ENCODE results near the gene OR7C2. TPM values are rescaled to one million over a fixed set of nuclear protein-coding genes. Genes with fewer than 3 reads are reported as not detected.

The OR7C2 gene
- total and polyA plus RNA-seq, 2 experiments from 2014 or later = not detected

DNA sequence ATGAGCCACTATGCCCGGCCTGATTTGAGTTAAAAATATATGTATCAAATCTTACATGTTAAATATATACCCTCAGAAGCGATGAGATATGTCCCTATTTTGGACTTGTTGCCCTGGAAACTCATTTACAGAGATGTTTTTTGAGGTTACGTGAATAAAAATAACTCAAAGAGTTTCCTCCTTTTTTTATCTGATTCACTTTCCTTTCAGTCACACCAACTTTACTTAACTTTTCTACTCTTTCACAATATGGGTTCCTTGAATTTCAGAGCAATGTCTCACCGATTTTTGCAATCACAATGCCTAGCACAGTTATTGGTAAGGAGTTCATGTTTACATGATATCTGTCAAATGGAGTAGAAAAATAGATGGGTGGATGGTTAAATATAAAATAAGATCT is 2.3 kb downstream of the OR7C2 start:
- Histone ChIP-seq H3K4me3 (no peak overlapping the region), H2AFZ (no peak overlapping the region), H3K36me3 (ENCODE audit: insufficient read depth) (no peaks in the 10 kb centered on the region), H3K4me1 (ENCODE audit: insufficient read depth) (no peaks in the 10 kb centered on the region), H3K27me3 (ENCODE audit: insufficient read depth) (no peaks in the 10 kb centered on the region), H3K27ac (ENCODE audit: low read depth) (no peak overlapping the region), H4K20me1 (replicated peaks; ENCODE audit: insufficient read depth) (no peaks in the 10 kb centered on the region), H3K9me2 (ENCODE audit: insufficient read depth) (no peaks in the 10 kb centered on the region), H3F3A (replicated peaks; ENCODE audit: low read depth) (no peaks in the 10 kb centered on the region), H3K4me2 (no peak overlapping the region), H3K79me2 (replicated peaks; ENCODE audit: insufficient read depth) (no peaks in the 10 kb centered on the region)
- DNase-seq (ENCODE audit: low spot score) (no peak), ATAC-seq (no peak)
- Mint-ChIP-seq H3K4me1 (no peaks in the 10 kb centered on the region), H3K27ac (no peak overlapping the region), H3K4me3 (no peak overlapping the region), H3K9me3 (peaks cover 88% of the 10 kb centered on the region), H3K27me3 (ENCODE audit: insufficient read depth, low read depth, poor library complexity) (no peaks in the 10 kb centered on the region), H3K36me3 (ENCODE audit: low read depth) (peaks cover 29% of the 10 kb centered on the region; the same call in 1 of the 3 replicates)
- TF ChIP-seq POLR2AphosphoS5 (IDR thresholded peaks at IDR 0.05; ENCODE audit: low read depth) (no peak), ZNF114 (CRISPR knock-in tag; IDR thresholded peaks at IDR 0.05) (no peak), CREB1 (CRISPR knock-in tag; IDR thresholded peaks at IDR 0.05; ENCODE audit: low read depth) (no peak), EZH2phosphoT487 (IDR thresholded peaks at IDR 0.05; ENCODE audit: unreplicated experiment) (no peak), JUNB (IDR thresholded peaks at IDR 0.05; ENCODE audit: unreplicated experiment) (no peak), ZNF331 (CRISPR knock-in tag; IDR thresholded peaks at IDR 0.05; ENCODE audit: low read depth) (no peak), NANOG (IDR thresholded peaks at IDR 0.05; ENCODE audit: borderline replicate concordance) (no peak), STAT1 (IDR thresholded peaks at IDR 0.05; ENCODE audit: unreplicated experiment) (no peak), EZH2 (IDR thresholded peaks at IDR 0.05; ENCODE audit: low read depth, unreplicated experiment) (no peak)
- TF ChIP-seq, protein P1, sequence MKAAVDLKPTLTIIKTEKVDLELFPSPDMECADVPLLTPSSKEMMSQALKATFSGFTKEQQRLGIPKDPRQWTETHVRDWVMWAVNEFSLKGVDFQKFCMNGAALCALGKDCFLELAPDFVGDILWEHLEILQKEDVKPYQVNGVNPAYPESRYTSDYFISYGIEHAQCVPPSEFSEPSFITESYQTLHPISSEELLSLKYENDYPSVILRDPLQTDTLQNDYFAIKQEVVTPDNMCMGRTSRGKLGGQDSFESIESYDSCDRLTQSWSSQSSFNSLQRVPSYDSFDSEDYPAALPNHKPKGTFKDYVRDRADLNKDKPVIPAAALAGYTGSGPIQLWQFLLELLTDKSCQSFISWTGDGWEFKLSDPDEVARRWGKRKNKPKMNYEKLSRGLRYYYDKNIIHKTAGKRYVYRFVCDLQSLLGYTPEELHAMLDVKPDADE (IDR thresholded peaks at IDR 0.05) = no peak
- TF ChIP-seq, protein P2, sequence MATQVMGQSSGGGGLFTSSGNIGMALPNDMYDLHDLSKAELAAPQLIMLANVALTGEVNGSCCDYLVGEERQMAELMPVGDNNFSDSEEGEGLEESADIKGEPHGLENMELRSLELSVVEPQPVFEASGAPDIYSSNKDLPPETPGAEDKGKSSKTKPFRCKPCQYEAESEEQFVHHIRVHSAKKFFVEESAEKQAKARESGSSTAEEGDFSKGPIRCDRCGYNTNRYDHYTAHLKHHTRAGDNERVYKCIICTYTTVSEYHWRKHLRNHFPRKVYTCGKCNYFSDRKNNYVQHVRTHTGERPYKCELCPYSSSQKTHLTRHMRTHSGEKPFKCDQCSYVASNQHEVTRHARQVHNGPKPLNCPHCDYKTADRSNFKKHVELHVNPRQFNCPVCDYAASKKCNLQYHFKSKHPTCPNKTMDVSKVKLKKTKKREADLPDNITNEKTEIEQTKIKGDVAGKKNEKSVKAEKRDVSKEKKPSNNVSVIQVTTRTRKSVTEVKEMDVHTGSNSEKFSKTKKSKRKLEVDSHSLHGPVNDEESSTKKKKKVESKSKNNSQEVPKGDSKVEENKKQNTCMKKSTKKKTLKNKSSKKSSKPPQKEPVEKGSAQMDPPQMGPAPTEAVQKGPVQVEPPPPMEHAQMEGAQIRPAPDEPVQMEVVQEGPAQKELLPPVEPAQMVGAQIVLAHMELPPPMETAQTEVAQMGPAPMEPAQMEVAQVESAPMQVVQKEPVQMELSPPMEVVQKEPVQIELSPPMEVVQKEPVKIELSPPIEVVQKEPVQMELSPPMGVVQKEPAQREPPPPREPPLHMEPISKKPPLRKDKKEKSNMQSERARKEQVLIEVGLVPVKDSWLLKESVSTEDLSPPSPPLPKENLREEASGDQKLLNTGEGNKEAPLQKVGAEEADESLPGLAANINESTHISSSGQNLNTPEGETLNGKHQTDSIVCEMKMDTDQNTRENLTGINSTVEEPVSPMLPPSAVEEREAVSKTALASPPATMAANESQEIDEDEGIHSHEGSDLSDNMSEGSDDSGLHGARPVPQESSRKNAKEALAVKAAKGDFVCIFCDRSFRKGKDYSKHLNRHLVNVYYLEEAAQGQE (IDR thresholded peaks at IDR 0.05; ENCODE audit: unreplicated experiment) = no peak
- TF ChIP-seq, protein P3, sequence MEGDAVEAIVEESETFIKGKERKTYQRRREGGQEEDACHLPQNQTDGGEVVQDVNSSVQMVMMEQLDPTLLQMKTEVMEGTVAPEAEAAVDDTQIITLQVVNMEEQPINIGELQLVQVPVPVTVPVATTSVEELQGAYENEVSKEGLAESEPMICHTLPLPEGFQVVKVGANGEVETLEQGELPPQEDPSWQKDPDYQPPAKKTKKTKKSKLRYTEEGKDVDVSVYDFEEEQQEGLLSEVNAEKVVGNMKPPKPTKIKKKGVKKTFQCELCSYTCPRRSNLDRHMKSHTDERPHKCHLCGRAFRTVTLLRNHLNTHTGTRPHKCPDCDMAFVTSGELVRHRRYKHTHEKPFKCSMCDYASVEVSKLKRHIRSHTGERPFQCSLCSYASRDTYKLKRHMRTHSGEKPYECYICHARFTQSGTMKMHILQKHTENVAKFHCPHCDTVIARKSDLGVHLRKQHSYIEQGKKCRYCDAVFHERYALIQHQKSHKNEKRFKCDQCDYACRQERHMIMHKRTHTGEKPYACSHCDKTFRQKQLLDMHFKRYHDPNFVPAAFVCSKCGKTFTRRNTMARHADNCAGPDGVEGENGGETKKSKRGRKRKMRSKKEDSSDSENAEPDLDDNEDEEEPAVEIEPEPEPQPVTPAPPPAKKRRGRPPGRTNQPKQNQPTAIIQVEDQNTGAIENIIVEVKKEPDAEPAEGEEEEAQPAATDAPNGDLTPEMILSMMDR (conservative IDR thresholded peaks at IDR 0.05; ENCODE audit: low read depth in 2 of 2) = no peak
- TF ChIP-seq, protein P4, sequence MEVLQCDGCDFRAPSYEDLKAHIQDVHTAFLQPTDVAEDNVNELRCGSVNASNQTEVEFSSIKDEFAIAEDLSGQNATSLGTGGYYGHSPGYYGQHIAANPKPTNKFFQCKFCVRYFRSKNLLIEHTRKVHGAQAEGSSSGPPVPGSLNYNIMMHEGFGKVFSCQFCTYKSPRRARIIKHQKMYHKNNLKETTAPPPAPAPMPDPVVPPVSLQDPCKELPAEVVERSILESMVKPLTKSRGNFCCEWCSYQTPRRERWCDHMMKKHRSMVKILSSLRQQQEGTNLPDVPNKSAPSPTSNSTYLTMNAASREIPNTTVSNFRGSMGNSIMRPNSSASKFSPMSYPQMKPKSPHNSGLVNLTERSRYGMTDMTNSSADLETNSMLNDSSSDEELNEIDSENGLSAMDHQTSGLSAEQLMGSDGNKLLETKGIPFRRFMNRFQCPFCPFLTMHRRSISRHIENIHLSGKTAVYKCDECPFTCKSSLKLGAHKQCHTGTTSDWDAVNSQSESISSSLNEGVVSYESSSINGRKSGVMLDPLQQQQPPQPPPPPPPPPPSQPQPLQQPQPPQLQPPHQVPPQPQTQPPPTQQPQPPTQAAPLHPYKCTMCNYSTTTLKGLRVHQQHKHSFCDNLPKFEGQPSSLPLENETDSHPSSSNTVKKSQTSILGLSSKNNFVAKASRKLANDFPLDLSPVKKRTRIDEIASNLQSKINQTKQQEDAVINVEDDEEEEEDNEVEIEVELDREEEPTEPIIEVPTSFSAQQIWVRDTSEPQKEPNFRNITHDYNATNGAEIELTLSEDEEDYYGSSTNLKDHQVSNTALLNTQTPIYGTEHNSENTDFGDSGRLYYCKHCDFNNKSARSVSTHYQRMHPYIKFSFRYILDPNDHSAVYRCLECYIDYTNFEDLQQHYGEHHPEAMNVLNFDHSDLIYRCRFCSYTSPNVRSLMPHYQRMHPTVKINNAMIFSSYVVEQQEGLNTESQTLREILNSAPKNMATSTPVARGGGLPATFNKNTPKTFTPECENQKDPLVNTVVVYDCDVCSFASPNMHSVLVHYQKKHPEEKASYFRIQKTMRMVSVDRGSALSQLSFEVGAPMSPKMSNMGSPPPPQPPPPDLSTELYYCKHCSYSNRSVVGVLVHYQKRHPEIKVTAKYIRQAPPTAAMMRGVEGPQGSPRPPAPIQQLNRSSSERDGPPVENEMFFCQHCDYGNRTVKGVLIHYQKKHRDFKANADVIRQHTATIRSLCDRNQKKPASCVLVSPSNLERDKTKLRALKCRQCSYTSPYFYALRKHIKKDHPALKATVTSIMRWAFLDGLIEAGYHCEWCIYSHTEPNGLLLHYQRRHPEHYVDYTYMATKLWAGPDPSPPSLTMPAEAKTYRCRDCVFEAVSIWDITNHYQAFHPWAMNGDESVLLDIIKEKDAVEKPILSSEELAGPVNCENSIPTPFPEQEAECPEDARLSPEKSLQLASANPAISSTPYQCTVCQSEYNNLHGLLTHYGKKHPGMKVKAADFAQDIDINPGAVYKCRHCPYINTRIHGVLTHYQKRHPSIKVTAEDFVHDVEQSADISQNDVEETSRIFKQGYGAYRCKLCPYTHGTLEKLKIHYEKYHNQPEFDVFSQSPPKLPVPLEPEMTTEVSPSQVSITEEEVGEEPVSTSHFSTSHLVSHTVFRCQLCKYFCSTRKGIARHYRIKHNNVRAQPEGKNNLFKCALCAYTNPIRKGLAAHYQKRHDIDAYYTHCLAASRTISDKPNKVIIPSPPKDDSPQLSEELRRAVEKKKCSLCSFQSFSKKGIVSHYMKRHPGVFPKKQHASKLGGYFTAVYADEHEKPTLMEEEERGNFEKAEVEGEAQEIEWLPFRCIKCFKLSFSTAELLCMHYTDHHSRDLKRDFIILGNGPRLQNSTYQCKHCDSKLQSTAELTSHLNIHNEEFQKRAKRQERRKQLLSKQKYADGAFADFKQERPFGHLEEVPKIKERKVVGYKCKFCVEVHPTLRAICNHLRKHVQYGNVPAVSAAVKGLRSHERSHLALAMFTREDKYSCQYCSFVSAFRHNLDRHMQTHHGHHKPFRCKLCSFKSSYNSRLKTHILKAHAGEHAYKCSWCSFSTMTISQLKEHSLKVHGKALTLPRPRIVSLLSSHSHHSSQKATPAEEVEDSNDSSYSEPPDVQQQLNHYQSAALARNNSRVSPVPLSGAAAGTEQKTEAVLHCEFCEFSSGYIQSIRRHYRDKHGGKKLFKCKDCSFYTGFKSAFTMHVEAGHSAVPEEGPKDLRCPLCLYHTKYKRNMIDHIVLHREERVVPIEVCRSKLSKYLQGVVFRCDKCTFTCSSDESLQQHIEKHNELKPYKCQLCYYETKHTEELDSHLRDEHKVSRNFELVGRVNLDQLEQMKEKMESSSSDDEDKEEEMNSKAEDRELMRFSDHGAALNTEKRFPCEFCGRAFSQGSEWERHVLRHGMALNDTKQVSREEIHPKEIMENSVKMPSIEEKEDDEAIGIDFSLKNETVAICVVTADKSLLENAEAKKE (CRISPR knock-in tag; IDR thresholded peaks at IDR 0.05) = no peak

Data from GM23338 (cell line).